IPS-15b (cell line): ENCODE results near the gene TBX18.

Experiments
- H3K27me3 ChIP-seq: one replicate; pipeline ENCODE4 v1.6.1; 2013; ENCODE audit warnings: low read length; ENCODE audit not compliant: control insufficient read depth, insufficient read depth
- H3K36me3 ChIP-seq: one replicate; pipeline ENCODE4 v1.6.1; 2013; ENCODE audit warnings: low read length; ENCODE audit not compliant: control insufficient read depth, insufficient read depth
- H3K4me1 ChIP-seq: one replicate; pipeline ENCODE4 v1.6.1; 2013; ENCODE audit warnings: mild to moderate bottlenecking, low read length; ENCODE audit not compliant: control insufficient read depth, insufficient read depth
- H3K4me3 ChIP-seq: one replicate; pipeline ENCODE4 v1.5.1; 2013; ENCODE audit warnings: low read depth, low read length
- H3K9ac ChIP-seq: one replicate; pipeline ENCODE4 v1.6.1; 2013; ENCODE audit warnings: low read depth, mild to moderate bottlenecking, low read length
- H3K9me3 ChIP-seq: one replicate; pipeline ENCODE4 v1.6.1; 2013; ENCODE audit warnings: mild to moderate bottlenecking, low read length; ENCODE audit not compliant: control insufficient read depth, insufficient read depth

Gene TBX18

DNA sequence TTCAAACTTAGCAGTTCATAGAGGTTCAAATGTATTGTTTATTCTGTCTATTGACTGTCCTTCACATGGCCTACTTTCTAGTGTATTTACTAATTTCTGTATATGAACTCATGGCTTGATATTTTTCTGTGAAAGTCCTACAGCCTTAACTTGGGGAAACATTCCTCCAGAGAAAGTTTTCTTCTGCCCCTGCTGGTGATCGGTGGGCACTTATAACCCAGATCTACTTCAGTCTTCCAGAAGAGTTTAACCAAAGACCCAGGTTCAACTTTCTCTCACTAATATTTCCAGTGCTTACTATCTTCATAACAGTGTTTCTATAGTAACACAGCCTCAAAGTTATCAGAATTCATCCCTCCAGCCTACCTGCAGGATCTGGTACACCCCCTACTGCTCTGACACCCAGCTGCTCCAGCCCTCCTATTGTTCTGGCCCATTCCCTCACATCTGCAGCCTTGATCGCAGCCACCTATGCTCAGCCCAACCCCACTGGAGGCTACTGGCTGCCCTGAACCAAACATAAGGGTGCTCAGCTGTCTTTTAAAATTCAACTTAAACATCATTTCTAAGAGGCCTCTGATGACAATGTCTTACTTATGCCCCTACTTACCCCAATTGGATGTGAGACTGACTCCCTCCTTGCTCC, 72.3 kb downstream of the TBX18 start:
- Histone ChIP-seq H3K4me3 (no peak overlapping the region), H3K9ac (no peak overlapping the region), H3K9me3 (no peaks in the 10 kb centered on the region), H3K4me1 (no peaks in the 10 kb centered on the region), H3K36me3 (no peaks in the 10 kb centered on the region), H3K27me3 (no peaks in the 10 kb centered on the region)

DNA sequence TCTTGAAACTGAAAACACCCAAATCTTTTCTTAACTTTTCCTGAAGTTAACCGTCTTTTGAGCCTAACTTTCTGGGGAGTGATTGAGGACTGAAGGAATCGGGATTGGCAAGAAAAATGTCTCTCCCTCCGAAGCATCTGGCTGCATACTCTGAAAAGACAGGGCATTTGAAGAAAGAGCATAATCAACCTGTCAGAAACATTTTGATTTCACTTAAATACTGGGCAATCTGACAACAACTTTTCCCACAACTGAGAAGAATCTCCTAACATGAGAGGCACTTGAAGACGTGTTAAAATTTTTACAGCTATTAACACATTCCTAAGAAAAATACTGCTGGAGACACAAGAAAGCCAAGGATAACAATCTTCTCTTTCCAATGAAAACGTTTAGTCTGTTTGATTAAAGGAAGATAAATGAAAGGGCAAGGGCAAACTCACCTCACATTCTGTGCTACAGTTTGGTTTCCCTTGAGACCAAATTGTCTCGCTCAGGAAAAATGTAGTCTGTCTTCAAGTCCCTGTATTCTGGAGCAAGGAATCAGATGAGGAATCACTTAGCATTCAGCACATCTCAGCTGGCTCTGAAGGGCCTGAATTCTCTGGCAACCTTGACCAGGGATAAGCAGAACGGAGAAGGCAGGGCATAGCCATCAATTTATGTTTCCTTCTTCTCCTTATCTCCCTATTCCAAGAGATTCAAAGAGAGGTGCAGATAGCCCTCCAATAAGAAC, 76.1 kb downstream of the TBX18 start:
- H3K4me3 ChIP-seq: no peak overlapping the region
- no peaks in the 10 kb centered on the region for H3K4me1 ChIP-seq
- no peaks in the 10 kb centered on the region for H3K9me3 ChIP-seq
- H3K9ac ChIP-seq: no peak overlapping the region
- no peaks in the 10 kb centered on the region for H3K36me3 ChIP-seq
- H3K27me3 ChIP-seq: no peaks in the 10 kb centered on the region

DNA sequence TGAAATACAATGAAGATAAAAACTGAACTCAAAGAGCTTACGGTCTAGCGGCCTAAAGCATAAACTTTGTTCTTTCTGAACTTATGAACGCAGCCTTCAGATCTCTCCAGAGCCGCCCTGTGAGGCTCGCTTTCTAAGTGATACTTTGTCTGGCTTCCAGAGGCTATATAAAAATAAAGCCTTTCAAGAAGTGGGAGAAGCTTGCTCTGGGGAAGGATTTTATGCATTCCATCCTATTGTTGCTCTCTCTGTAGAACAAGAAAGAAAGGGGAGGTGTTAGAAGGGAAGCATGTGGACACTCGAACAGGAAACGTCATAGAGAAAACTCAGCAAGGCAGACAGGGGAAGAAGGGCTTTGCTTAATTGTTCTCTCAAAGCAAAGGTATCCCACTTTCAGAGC, 77.0 kb downstream of the TBX18 start:
- H3K27me3 ChIP-seq: no peaks in the 10 kb centered on the region
- no peaks in the 10 kb centered on the region for H3K9me3 ChIP-seq
- H3K9ac ChIP-seq: no peak overlapping the region

DNA sequence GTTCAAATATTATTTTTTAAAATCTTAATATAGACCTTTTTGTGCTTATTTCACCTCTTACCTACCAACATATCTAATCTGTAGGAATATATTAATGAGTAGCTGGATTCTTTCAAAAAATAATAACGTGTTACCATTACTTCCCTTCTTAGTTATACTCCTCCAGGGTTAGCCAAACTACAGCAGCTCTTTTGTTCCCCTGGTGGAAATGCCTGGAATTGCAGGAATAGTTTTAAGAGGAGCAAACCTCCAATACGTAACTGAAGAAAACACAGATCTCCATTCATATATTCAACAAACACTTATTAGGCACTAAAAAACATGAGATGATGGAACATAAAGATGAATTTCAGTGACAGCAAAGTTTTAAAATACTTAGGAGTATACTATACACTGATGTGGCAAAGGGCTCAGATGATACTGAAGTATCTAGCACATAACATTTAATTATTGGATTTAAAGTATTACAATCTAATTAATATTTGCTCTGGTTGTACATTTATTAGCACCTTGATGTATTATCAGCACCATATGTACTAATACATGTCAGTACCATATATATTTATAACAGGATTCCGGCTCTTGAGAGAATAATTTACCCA, 78.3 kb downstream of the TBX18 start:
- Histone ChIP-seq H3K9ac (no peak overlapping the region), H3K4me3 (no peak overlapping the region), H3K9me3 (no peaks in the 10 kb centered on the region), H3K27me3 (no peaks in the 10 kb centered on the region), H3K4me1 (no peaks in the 10 kb centered on the region), H3K36me3 (no peaks in the 10 kb centered on the region)

More for the DNA sequence above, 77.0 kb downstream of the TBX18 start:
- no peak overlapping the region for H3K4me3 ChIP-seq
- H3K36me3 ChIP-seq: no peaks in the 10 kb centered on the region
- no peaks in the 10 kb centered on the region for H3K4me1 ChIP-seq

DNA sequence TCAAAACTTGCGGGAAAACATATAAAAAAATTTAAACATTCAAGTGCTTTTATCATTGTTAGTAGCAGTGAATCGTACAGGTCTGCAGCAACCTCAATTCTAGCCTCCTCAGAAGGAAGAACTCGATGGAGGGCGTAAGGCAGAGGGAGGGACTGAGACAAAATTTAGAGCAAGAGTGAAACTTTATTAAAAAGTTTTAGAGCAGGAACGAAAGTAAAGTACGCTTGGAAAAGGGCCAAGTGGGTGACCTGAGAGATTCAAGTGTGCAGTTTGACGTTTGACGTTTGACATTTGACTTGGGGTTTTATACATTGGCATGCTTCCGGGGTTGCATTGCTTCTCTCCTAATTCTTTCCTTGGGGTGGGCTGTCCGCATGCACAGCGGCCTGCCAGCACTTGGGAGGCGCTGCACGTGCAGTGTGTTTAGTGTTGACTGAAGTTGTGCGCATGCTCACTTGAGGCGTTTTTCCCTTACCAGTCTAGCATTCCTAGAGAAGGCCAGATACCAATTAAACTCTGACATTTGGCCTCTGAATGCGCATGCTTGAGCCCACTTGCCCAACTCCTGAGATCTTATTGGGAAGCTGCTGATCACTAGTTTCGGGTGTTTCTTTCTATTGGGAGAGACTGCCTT, 82.6 kb downstream of the TBX18 start:
- Histone ChIP-seq H3K4me1 (no peaks in the 10 kb centered on the region), H3K9me3 (no peaks in the 10 kb centered on the region), H3K4me3 (no peak overlapping the region), H3K36me3 (no peaks in the 10 kb centered on the region), H3K27me3 (no peaks in the 10 kb centered on the region), H3K9ac (no peak overlapping the region)

DNA sequence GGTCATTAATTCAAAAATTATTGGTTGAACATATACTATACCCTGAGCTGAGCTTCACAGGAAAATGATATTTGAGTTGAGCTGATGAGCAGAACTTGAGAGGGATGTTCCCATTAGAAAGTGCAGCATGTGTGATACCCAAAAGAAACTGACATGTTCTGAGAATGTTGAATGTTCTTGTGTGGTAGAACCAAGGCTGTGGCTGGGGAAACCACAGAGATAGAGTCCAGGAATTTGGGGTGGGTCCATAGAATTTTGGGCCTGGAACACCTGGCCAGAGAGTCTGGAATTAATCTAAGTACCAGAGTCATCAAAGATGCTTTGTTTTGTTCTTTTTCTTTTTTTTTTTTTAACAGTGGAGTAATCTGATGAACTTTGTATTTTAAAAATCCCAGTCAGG, 88.7 kb downstream of the TBX18 start:
- no peaks in the 10 kb centered on the region for H3K27me3 ChIP-seq
- no peaks in the 10 kb centered on the region for H3K36me3 ChIP-seq
- no peak overlapping the region for H3K9ac ChIP-seq
- no peaks in the 10 kb centered on the region for H3K4me1 ChIP-seq
- no peak overlapping the region for H3K4me3 ChIP-seq
- no peaks in the 10 kb centered on the region for H3K9me3 ChIP-seq

DNA sequence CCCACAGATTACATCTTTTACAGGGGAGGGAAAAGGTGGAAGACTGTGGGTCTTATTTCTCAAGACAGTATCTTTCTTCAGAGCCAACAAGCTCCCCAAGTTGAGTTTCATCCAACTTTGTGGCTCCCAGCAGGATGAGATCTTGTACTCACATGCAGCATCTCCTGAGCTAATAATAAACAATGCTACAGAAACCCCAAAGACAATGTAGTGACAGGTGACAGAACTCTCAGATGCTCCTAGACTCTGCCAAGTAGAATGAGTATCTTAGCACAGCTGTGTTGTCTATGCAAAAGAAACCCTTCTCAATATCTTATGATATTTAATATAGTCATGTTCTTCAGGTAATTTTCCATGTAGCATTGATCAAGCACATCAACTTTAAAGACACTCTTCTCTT, 90.0 kb downstream of the TBX18 start:
- Histone ChIP-seq H3K27me3 (no peaks in the 10 kb centered on the region), H3K4me3 (no peak overlapping the region), H3K36me3 (no peaks in the 10 kb centered on the region), H3K9ac (no peak overlapping the region), H3K9me3 (no peaks in the 10 kb centered on the region), H3K4me1 (no peaks in the 10 kb centered on the region)

DNA sequence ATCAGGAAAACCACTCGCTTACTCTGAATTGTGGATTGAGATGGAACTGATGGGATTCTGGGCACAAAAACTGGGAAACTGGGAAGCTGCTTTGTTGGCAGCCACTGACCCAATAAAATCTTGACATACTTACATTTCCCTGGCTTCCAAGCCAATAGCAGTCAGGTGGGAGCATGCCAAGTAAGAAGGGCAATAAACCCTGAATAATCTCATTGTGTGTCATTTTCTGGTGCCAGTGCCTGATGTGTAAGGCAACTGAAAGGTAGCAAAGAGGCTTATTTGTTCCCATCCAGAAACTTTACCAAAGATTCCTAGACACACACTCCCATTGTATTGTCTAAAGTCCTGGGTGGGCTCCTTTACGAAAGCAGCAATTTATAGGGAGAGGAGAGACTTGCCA, 93.2 kb downstream of the TBX18 start:
- Histone ChIP-seq H3K4me3 (no peak overlapping the region), H3K27me3 (no peaks in the 10 kb centered on the region), H3K9ac (no peak overlapping the region), H3K9me3 (no peaks in the 10 kb centered on the region), H3K36me3 (no peaks in the 10 kb centered on the region), H3K4me1 (no peaks in the 10 kb centered on the region)

DNA sequence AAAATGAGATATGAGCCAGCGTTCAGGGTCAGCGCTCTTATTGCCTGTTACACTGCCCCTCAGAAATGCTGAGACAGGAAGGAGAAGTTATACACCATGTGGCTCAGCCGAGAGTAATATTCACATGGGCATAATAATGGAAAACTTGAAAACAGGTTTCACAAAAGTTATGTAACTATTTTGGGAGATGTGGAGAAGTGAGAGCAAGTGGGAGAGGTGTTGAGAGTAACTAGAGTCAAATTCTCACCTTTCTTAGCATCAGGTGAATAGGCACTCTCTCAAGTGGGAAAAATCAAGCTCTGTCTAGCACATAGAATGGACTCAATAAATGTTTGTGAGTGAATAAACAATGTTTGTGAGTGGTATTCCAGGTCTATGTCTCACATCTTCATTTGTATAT, 94.5 kb downstream of the TBX18 start:
- Histone ChIP-seq H3K36me3 (no peaks in the 10 kb centered on the region), H3K9ac (no peak overlapping the region), H3K4me3 (no peak overlapping the region), H3K27me3 (no peaks in the 10 kb centered on the region), H3K4me1 (no peaks in the 10 kb centered on the region), H3K9me3 (no peaks in the 10 kb centered on the region)

DNA sequence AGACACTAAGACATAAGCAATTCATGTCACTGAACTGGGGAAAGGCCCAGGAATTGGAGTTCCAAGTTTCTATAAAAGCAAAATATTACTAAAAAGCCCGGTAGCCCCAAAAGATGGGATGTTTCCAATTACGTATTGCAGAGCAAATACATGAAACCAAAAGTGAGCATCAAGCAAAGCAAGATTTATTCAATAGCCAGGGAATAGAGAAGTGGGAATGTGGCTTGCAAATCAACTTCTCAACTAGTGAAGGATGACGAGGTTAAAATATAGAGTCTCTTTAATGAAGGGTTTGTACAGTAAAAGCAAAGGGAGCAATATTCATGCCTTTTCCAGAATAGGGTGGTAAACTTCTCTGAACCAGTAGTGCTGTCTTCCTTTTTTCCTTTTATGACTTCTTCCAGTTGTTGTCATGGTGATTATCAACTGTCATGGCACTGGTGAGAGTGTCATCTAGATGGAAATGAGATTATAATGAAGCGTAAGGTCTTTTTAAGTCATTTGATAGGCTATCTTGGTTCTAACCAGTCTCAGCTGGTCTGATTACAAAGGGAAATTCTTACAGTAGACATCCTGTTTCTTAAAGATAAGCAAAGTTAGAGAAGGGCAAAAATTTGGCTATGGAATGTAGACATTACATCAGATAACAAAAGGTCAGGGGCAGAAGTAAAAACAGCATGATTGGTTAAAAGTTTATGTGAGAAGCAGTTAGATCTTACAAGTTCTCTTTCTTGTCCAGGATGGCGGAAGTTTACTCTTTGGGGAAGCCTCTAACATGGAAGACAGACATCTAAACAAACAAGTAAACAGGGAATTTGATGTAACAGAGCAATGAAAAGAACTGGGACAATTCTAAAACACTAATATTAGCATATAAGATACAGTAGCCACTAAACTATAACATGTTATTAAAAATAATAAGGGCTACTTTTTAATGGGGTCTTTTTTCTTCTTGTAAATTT, 96.9 kb downstream of the TBX18 start:
- no peaks in the 10 kb centered on the region for H3K36me3 ChIP-seq
- H3K4me3 ChIP-seq: no peak overlapping the region
- no peaks in the 10 kb centered on the region for H3K4me1 ChIP-seq
- no peaks in the 10 kb centered on the region for H3K27me3 ChIP-seq
- no peaks in the 10 kb centered on the region for H3K9me3 ChIP-seq
- H3K9ac ChIP-seq: no peak overlapping the region

DNA sequence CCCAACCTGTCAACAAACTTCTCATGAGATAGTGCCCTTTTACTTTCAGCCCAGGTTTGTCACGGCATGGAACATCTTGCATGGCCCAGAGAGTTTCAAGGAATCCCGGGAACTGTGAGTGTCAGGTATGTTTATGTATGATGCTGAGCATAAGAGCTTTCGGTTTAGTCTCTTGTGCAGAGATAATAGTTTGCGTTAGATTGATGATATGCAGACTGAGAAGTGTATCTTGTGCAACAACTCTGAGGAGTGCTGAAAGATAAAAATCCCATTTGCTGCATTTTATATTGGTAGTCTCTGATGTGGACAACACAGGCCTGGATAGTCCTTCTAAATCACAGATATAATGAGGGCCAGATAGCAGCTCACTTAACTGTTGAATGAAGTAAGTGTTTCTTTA, 99.0 kb downstream of the TBX18 start:
- no peaks in the 10 kb centered on the region for H3K27me3 ChIP-seq
- no peaks in the 10 kb centered on the region for H3K9me3 ChIP-seq
- H3K9ac ChIP-seq: no peak overlapping the region
- no peak overlapping the region for H3K4me3 ChIP-seq
- no peaks in the 10 kb centered on the region for H3K36me3 ChIP-seq
- H3K4me1 ChIP-seq: no peaks in the 10 kb centered on the region
